NCI-H748 (cell line): Measurements from ENCODE around the gene RNASE8.

Source experiments
- DNase-seq: peaks from one replicate; lab custom pipeline; 2025; ENCODE audit not compliant: unreplicated experiment; lab: John Stamatoyannopoulos, UW

RNASE8 gene

DNA sequence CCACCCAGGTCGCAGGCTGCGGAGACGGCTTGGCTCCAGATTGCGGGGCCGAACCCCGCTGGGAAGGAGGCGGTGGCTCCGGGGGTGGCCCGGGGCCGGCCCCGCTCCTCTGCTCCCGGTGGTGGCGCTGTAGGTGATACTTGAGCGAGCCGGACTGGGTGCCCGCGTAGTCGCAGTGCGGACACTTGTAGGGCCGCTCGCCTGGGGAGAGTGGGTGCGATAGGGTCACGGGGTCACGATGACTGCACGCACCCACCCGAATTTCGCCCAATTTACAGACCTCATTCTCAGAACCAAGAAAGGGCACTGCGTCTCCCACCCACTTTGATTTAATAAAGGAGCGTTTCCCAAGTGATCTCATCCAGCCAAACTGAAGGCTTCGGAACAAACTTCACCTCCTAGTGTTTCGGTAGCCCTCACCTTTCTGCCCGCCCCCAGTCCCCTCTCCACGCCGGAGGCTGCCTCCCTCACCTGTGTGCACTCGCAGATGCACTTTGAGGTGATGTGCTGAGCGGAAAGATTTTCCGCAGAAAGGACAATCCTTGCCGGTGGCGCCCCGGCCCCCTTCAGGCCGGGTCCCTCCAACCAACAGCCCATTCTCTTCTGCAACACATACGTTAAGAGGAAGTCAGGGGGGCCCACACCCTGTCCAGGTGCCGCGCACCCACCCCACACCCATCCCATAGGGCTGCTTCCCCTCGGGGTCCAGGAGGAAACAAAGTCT lies 33.5 kb downstream of the RNASE8 start:
- no peak for DNase-seq

DNA sequence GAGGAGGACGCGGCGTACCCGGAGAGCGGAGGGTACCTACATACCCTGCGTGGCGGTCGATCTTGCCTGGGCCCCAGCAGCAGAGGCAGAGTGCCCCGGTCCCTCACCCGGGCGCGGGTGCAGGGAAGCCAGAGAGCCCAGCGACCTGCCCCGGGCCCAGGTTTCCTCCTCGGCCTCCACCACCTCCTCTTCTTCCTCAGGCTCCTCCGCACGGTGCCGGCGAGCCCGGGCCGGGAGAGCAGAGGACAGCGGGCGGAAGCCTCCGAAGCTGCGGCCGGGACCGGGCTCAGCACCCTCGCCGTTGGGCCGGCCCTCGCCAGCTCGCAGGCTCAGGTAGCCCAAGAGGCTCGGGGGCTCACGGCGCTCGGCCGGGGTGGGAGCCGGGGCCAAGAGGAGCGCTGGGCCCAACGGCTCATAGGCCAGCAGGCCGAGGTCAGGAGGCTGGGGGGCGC lies 34.2 kb downstream of the RNASE8 start:
- DNase-seq: no peak

DNA sequence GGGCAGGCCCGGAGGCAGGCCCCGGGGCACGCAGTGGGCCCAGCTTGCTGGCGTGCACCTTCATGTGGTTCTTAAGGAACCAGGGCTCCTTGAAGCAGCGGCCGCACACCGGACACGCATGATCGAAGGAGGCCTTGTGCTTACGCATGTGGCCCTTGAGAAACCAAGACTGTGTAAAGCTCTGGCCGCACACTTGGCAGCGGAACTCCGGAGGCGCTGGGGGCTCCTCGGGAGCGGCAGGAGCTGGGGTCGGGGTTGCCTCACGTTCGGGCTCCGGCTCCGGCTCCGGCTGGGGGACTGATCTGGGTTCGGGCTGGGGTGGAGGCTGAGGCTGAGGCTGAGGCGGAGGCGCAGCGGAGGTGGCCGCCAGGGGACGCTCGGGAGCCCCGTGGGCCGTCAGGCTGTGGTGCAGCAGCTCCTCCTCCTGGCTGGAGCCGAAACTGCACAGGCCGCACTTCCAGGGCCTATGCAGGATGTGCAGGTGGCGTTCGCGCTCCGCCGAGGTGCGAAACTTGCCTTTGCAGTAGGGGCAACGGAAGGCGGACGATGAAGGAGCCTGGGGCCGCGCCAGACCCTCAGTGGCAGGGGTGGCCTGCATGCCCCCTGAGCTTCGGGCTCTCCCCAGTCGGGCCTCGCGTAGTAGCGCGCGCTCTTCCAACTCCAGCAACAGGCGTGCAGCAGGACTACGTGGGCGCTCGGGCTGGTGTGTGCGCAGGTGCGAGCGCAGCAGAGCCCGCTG lies 34.8 kb downstream of the RNASE8 start:
- DNase-seq: peak; percentile 51

DNA sequence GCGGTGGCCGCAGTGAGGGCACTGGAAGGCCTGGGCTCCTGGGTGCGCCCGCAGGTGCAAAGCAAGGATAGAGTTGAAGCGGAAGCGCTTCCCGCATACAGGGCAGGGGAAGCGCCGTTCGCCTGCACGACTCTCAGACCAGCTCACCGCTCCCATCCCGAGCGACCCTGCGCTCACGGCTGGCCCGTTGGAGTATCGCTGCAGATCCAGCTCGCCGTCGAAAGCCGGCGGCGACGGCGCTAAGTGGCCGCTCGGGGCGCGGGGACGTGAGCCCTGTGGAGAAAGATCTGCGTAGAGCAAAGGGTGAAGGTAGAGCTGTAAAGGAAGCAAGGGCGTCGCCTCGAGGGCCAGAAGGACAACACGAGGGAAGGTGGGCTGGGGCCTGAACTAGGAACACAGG lies 35.4 kb downstream of the RNASE8 start:
- DNase-seq: no peak

DNA sequence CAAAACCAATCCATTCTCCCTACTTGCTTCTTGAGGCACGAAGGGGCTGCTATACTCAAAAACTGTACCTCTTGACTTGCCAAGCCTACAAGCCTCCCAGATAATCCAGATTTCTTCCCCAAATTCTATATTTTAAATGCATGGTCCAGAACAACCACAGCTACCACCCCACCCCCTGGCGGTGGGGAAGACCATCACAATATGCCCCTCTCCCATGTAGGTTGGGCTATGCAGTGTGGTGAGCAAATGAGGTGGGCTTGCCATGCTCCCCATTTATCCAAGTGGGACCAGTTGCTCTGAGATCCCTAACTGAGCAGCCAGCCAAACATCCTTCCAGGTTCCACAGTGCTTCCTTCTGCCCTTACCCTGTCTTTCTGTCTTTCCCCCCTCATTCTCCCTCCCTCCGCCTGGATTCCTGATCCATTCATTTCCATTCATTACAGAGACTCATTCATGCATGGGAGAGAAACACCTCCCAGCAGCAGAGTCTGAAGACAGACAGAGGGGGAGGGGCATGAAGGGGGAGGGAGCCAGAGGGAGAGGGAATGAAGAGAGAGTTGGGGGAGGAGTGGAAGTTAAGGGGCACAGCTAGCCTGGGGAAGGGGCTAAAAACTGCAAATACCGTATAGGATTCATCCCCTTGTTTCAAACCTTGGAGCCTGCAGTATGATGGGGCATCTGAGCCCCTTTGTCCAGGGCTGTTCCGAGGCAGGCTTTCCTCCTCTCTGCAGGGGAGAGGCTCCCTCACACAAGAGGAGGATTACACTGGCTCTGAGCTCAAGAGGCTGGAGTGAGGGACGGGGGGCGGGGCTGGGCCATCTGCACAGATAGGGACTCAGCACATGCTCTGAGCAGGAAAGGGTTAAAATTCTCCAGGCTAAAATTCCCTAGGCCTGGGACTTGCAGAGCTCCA lies 36.4 kb downstream of the RNASE8 start:
- DNase-seq: peak; percentile 12

DNA sequence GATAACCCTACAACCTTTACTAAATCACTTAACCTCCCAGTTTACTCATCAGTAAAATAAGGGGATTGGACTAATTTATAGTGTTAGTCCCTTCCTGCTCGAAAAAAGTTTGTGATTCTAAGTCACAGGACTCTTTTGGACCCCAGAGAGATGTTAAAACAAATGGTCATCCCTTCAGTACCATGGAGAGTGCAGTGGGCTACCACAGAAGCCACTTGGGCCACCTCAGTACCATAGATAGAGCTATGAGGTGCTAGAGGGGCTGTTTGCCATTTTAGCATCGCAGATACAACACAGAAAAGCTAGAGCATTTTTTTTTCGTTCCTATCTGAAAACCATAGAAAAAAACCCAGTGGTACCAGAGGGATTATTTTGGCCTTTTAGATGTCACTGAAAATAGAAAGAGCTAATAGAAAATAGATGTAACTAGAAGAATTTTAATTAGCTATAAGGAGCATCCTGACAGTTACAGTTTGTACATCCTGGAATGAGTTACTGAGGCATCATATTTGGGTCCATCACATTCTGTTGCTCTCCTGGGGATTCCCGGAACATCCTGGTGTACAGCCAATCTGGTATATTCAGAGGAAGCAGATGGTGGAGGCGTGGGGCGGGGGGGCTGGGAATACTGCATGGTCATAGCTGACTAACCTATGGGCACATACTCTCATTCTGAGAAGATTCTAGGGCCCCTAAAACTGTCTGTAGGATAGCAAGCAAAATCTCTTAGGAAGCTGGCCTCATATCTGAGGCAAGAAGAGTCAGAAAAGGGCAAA lies 38.0 kb downstream of the RNASE8 start:
- DNase-seq: no peak

DNA sequence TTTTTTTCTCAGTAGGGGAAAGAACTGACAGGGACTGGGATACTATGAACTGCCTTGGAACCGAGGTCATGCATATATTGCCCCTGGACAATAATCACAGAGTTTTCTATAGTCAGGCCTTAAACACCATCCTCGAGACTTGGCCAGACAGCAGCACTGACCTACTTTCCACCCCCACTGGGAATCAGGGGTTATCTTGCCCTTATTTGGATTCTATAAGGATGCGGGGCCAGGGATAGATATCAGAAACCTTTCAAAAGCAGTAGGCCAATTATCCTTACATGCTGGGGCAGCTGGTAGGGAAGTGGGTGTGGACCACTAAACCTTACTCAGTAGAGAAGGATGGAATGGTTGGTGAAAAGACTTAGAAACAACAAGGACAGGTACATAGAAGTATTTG lies 38.8 kb downstream of the RNASE8 start:
- peak; percentile 6 for DNase-seq

DNA sequence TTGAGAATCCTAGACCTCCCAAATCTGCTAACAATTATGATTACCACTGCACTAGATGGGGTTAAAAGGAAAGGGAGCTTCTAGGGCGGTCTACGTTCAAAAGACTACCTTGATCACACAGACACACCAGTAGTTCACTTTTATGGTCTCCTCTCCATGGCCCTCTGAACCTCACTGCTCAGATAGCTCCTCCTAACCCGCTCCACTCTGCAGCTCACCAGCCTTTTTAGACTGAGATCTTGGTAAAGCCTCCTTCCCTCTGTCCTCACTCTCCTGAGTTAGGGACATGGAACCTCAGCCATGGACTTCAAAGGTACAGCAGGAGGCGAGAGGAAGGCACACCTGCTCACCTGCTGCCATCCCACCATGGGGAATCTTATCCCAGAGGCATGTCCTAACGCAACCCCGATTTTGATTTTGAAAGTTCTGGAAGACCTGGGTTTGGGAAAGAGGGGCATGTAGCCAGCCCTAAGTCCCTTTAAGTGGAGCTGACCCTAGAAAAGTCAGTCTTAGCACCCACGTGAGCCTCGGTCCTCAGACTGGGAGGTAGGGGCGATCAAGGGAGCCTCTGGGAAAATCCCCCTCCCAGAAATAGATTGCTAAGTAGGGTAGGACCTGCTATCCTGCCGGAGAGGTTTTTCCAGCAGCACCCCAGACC lies 39.5 kb downstream of the RNASE8 start:
- peak; percentile 30 for DNase-seq

DNA sequence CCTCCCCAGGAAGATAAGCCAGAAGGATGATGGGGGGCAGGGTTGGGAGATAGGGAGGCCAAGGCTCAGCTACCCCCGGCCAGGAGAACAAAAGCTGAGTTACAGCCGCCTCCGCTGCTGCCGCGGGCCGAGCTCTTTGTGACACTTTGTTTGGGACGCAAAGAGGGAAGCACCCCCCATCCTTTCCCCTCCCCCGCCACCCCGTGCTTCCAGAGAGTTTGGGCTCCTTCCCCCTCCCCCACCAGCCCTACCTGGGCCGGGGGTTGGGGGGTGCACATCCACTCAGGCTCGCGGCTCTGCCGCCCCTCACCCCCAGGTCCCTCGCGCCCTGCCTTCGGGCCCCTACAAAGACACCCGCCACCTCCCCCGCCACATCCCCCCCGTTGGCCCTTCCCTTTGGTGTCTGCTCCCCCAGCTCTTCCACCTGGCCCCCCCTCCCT lies 40.0 kb downstream of the RNASE8 start:
- peak; percentile 46 for DNase-seq

DNA sequence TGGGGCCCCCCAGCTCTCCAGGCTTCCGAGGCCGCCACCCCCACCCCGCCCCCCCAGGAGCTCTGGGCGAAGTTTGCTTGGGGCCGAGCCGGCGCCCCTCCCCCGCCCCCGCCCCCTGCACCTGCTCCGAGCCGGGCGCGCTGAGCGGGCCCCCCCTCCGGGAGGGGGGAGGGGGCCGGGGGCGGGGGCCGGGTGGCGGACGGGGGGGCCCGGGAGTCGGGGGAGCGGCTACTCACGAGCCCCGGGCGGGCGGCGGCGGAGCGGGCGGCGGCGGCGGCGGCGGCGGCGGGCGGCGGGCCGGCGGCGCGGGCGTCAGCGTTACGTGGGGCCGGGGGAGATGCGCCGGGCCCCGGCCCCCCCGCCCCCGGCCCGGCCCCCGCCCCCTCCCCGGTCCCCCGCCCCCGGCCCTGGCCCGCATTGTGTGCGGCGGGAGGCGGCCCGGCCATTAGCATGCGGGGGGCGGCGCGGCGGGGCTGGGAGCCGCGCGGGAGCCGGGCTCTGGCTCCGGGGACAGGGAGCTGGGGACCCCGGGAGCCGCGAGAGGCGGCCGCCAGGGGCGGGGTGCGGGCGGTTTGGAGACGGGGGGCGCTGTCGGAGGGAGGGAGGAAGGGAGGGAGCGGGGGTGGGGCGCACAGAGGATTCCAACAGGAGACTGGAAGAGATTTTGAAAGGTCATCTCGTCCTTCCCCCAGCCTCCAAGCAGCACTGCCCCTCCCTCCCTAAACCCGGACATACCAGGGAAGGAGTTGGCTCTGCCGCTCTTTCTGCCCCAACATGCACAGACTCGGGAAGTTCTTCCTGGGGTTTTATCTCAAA lies 40.7 kb downstream of the RNASE8 start, which contains the start of gene ZNF219:
TSS of gene ZNF219 (minus strand) at position 580 of the 816 bp plus-strand sequence. CDS start 5,064 bp downstream, outside the sequence.
- DNase-seq: peak; percentile 64

DNA sequence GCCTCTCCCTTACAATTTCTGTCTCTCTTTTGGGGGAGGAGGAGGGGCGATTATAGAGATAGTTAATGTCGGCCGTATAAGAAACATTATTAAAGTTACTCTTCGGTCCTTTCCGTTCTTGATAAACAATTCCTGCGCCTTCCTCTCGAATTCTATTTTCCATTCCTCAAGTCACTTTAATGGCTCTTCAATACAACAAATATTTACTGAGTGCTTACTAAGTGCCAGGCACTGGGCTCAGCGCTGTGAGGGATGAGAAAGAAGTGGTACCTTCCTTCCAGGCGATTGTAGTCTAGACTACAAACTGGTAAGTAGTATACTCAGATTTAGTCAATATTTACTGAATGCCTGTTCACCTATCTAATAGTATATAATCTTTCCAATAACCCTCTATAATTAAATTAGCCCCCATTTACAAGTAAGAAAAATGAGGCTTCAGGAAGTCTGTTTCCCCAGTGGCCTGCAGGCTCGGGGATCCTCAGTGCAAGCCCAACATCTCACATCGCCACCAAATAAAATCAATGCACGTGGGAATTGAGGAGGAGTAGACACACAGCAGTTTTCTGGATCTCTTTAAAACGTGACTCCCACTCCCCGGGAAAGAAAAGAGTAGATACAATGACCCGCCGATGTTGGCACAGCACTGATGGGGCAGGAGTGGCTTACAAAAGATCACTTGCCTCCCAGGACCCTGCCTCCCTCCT lies 41.4 kb downstream of the RNASE8 start:
- DNase-seq: peak; percentile 49

DNA sequence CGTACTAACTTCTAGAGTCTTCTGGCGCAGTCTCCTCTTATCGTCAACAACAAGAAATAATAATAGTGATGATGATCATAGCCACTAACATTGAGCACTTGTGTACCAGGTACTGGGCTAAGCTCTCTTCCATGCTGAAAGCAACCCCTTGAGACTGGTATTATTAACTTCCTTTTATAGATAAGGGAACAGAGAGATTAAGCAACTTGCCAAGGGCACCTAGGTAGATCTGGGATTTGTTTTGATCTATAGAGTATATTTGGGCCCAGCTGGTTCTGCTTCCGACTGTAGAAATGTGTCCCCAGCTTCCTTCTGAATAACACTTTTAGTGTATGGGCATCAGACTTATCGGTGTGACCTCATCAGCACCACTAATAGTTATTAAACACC lies 42.0 kb downstream of the RNASE8 start:
- DNase-seq: no peak

DNA sequence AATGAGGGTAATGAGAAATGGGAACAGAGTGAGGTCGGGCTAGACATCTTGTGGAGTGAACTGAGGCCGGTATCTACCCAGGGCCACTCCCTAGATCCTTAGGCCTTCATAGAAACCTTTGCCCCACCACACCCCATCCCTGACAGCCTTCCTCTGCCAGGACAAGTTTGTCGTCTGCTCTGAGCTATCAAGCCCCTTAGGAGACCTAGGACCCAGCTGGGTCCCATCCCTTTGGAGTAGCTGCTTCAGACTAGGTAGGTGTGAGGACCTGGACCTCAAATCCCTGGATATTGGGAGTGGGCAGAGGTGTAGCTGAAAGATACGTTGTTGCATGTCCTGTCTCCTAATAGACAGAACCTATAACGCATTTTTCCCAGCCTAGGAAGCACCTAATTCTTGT lies 43.3 kb downstream of the RNASE8 start, which contains the start of gene TMEM253:
TSS of gene TMEM253 (plus strand) at position 136 of the 400 bp plus-strand sequence. CDS start 278 bp downstream, outside the sequence.
- DNase-seq: no peak

DNA sequence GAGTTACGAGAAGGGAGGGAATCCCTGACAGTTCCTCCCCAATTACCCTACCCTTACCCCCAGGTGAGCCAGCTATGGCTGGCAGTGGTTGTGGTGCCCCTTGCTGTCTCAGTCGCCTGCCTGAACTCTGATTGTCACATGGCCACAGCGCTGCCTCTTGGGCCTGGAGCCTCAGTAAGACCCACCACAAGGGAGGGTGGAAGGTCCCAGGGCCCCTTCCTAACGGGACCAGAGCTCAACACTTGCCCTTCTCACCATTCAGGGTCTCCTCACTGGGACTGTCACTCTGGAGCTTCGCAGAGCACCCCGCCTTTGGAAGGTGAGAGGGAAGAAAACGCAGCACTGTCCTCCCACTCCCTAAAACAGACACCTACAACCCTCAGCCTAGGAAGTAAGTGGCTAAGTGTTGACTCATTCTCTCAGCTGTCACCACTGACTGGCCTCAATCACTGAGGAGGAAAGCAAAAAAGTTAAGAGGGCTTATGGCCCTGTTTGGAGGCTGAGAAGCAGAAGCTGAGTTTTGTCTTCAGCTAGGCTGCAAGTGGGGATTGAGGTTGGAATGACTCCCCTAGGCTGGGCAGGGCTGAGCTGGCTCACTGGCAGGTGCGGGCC lies 44.3 kb downstream of the RNASE8 start:
- no peak for DNase-seq

DNA sequence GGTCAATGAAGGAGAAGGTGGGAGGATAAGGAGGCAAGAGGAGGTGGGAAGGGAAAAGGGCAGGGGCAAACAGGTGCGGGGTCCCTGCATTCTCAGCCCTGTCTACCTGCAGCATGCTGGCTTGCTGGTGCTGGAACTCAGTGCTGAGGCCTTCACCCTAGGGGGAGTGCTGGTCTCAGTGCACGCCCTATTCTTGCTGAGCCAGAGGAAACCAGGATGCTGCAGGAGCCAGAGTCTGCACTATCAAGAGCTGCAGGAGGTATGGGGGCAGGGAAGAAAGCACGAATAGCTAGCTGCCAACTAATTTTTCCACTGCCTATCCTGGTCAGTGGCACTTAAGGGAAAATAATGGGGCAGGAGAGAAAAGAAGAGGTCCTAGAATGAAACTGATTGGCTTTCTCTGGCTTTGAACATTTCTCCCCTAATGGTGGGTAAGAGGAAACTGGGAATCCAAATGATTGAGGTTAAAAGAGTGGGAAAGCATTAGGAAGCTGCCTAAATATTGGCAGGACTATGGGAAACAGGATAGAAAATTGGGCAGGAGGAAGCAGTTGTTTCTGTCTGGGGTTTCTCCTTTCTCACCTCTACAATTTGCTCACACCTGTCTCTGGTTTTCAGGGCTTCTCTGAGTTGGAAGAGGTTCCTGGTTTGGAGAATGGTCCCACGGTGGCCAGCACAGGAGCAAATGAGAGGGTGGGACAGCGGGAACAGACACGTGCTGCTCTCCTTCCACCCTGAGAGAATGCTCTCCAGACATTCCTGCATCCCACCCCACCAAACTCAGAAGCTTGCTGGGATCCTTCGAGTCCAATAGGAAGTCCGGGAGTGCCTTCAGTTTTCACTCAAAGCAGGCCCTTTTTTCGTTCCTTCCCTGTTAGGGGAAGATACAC lies 45.1 kb downstream of the RNASE8 start:
- no peak for DNase-seq

DNA sequence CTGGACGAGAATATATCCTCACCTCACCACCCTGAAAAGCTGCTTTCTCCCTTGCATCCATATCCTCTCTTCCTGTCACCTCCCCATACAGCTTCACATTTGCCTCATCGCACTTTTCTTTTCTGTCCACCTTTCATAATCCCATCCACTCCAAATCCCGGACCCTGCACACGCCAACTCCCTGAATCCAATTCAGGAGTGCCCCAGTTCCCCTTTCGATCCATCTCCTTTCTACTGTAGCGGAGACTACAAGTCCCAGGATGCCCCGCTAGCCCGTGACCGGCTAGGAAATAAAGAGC lies 45.7 kb downstream of the RNASE8 start:
- no peak for DNase-seq
